ENCODE measurements around the gene FBLN2. TPM values are rescaled to one million over a fixed set of nuclear protein-coding genes. Genes with fewer than 3 reads are reported as not detected.

The FBLN2 gene
- total RNA-seq, 1 experiment from 2014 or later, result 0.39 TPM

- CTCF ChIA-PET, result interaction anchor here (1.0 kb wide), 1 partner anchor 79 kb away, joined by 3 read pairs; no protein-coding TSS in a partner anchor
- no peaks in the 10 kb centered on the region for H3K27me3 ChIP-seq (ENCODE audit: insufficient read depth, low read length)
- POLR2A ChIA-PET, result no interaction called here
- H3K4me2 ChIP-seq (ENCODE audit: low read length), result no peak overlapping the region
- peaks cover 0 to 6% of the 10 kb centered on the region in 2 experiments; a peak in 1 of 4 replicates for H3K4me1 ChIP-seq (ENCODE audit: control insufficient read depth in 1 of 2, insufficient read depth in 2 of 2, low read length in 2 of 2)
- no peak overlapping the region for H2AFZ ChIP-seq (ENCODE audit: low read depth, low read length, poor library complexity, severe bottlenecking)
- H3K9me2 ChIP-seq (ENCODE audit: insufficient read depth), result no peaks in the 10 kb centered on the region
- ATAC-seq (peak; percentile 32; the same call in 1 of the 2 replicates), DNase-seq (ENCODE audit: low read depth, low spot score) (no peak)
- intact Hi-C loops (cut with micrococcal nuclease), result no loop called here
- H3K9me3 ChIP-seq (ENCODE audit: control insufficient read depth in 1 of 2, insufficient read depth in 1 of 2, low read depth in 1 of 2, low read length in 2 of 2), result no peaks in the 10 kb centered on the region
- H3K27ac ChIP-seq (ENCODE audit: low read depth, low read length), result no peak overlapping the region
- no peaks in the 10 kb centered on the region for H3K36me3 ChIP-seq (ENCODE audit: control insufficient read depth in 1 of 2, insufficient read depth in 2 of 2, low read length in 2 of 2)
- RAD21 ChIA-PET (ENCODE audit: low non-redundant PET in 1 of 2, low total read pairs in 2 of 2, uncharacterized antibody in 2 of 2, unreplicated experiment in 2 of 2), result no interaction called here
- no peak overlapping the region for H3K9ac ChIP-seq (ENCODE audit: low read length)
- no peaks in the 10 kb centered on the region for H3K79me2 ChIP-seq (ENCODE audit: insufficient read depth, low read length)
- TF ChIP-seq YY1 (IDR thresholded peaks at IDR 0.05; ENCODE audit: extremely low read depth, insufficient replicate concordance, low read depth, low read length), result no peak
- no peak overlapping the region for H3K4me3 ChIP-seq (replicated peaks in 1 of 2; ENCODE audit: low read depth in 1 of 2, low read length in 2 of 2)
- no TSS peak for BruUV-seq (replicated peaks)
- H4K20me1 ChIP-seq (ENCODE audit: insufficient read depth), result no peaks in the 10 kb centered on the region
Measured at GRCh38 chr3:13570391-13571194, 21.7 kb downstream of the FBLN2 start.

DNA sequence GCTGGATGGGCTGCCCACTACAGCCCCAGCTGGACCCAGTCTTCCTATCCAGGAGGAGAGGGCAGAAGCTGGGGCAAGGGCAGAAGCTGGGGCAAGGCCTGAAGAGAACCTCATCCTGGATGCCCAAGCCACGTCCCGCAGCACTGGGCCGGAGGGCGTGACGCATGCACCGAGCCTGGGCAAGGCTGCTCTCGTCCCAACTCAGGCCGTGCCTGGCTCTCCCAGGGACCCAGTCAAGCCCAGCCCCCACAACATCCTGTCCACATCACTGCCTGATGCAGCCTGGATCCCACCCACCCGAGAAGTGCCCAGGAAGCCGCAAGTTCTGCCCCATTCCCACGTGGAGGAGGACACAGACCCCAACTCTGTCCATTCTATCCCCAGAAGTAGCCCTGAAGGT is 22.3 kb downstream of the FBLN2 start:
- Histone ChIP-seq H3K27me3 (ENCODE audit: insufficient read depth, low read length) (no peaks in the 10 kb centered on the region), H2AFZ (ENCODE audit: low read depth, low read length, poor library complexity, severe bottlenecking) (no peak overlapping the region), H3K27ac (ENCODE audit: low read depth, low read length) (no peak overlapping the region), H3K79me2 (ENCODE audit: insufficient read depth, low read length) (no peaks in the 10 kb centered on the region), H3K4me3 (replicated peaks in 1 of 2; ENCODE audit: low read depth in 1 of 2, low read length in 2 of 2) (no peak overlapping the region), H4K20me1 (ENCODE audit: insufficient read depth) (no peaks in the 10 kb centered on the region), H3K4me1 (ENCODE audit: control insufficient read depth in 1 of 2, insufficient read depth in 2 of 2, low read length in 2 of 2) (peaks cover 0 to 6% of the 10 kb centered on the region in 2 experiments; a peak in 1 of 4 replicates), H3K4me2 (ENCODE audit: low read length) (no peak overlapping the region), H3K9ac (ENCODE audit: low read length) (no peak overlapping the region), H3K36me3 (ENCODE audit: control insufficient read depth in 1 of 2, insufficient read depth in 2 of 2, low read length in 2 of 2) (no peaks in the 10 kb centered on the region), H3K9me2 (ENCODE audit: insufficient read depth) (no peaks in the 10 kb centered on the region), H3K9me3 (ENCODE audit: control insufficient read depth in 1 of 2, insufficient read depth in 1 of 2, low read depth in 1 of 2, low read length in 2 of 2) (no peaks in the 10 kb centered on the region)
- BruUV-seq (replicated peaks), result no TSS peak
- intact Hi-C loops (cut with micrococcal nuclease), result no loop called here
- CTCF ChIA-PET, result interaction anchor here (1.0 kb wide), 1 partner anchor 78 kb away, joined by 3 read pairs; no protein-coding TSS in a partner anchor
- TF ChIP-seq RAD21 (IDR thresholded peaks at IDR 0.05; ENCODE audit: low read depth) (no peak), EZH2phosphoT487 (IDR thresholded peaks at IDR 0.05; ENCODE audit: borderline replicate concordance) (no peak), POLR2AphosphoS5 (IDR thresholded peaks at IDR 0.05; ENCODE audit: low read depth, low read length) (no peak), CBX3 (IDR thresholded peaks at IDR 0.05; ENCODE audit: low read depth) (no peak), ELF1 (IDR thresholded peaks at IDR 0.05; ENCODE audit: borderline replicate concordance, low read depth) (no peak), CEBPB (IDR thresholded peaks at IDR 0.05; ENCODE audit: low read depth) (no peak), ZFX (IDR thresholded peaks at IDR 0.05) (no peak), POLR2A (IDR thresholded peaks at IDR 0.05; ENCODE audit: borderline replicate concordance, extremely low read depth, insufficient read depth, insufficient read length) (no peak)
- TF ChIP-seq, protein P1, sequence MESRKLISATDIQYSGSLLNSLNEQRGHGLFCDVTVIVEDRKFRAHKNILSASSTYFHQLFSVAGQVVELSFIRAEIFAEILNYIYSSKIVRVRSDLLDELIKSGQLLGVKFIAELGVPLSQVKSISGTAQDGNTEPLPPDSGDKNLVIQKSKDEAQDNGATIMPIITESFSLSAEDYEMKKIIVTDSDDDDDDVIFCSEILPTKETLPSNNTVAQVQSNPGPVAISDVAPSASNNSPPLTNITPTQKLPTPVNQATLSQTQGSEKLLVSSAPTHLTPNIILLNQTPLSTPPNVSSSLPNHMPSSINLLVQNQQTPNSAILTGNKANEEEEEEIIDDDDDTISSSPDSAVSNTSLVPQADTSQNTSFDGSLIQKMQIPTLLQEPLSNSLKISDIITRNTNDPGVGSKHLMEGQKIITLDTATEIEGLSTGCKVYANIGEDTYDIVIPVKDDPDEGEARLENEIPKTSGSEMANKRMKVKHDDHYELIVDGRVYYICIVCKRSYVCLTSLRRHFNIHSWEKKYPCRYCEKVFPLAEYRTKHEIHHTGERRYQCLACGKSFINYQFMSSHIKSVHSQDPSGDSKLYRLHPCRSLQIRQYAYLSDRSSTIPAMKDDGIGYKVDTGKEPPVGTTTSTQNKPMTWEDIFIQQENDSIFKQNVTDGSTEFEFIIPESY (IDR thresholded peaks at IDR 0.05; ENCODE audit: extremely low read depth, insufficient replicate concordance, low read length), result no peak
- ATAC-seq (no peak), DNase-seq (ENCODE audit: low read depth, low spot score) (no peak)
- POLR2A ChIA-PET, result no interaction called here
- RAD21 ChIA-PET (ENCODE audit: low non-redundant PET in 1 of 2, low total read pairs in 2 of 2, uncharacterized antibody in 2 of 2, unreplicated experiment in 2 of 2), result no interaction called here

Measured in HCT116 (cell line).